GM18511 (cell line): ENCODE measurements around the gene SRSF2.
"Not testable (repeated sequence)": the region's sequence is repeated elsewhere in the genome, so short reads cannot be mapped to it uniquely, and the experiment has no call there.

Source experiments
- ATAC-seq: cut with Tn5 transposase; IDR thresholded peaks from one replicate; pipeline ENCODE4 v1.9.1; 2021; ENCODE audit warnings: mild to moderate bottlenecking, moderate library complexity; ENCODE audit not compliant: unreplicated experiment

Gene SRSF2

DNA sequence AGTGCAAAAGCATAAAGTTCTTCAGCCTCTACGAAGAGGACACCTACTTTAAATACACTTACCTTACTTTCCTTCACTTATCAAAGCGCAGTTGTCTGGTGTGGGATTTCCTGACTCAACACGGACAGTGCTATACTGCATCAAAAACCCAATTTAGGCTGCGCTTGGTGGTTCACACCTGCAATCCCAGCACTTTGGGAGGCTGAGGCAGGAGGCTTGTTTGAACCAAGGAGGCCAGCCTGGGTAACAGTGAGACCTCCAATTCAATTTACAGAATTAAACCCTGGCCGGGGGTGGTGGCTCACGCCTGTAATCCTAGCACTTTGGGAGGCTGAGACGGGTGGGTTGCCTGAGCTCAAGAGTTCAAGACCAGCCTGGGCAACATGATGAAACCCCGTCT, 14.9 kb downstream of the SRSF2 start:
- ATAC-seq, result no peak

DNA sequence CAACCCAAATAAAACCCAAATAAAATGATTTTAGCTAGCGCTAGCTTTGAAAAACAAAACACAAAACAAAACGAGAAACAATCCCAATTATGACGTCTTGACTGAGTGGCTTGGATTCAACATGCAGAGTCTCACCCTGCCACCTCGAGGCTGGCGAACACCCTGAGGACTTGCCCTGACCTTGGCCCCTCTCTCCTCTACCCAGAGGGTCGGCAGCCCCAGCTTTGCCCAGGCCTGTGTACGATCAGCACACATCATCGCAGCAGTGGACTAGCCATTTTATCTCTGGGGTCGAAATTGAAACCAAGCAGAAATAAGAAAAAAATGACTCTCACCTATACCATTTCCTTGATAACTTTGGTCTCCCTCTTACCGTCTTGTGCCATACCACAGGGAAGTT, 15.7 kb downstream of the SRSF2 start:
- ATAC-seq, result no peak

DNA sequence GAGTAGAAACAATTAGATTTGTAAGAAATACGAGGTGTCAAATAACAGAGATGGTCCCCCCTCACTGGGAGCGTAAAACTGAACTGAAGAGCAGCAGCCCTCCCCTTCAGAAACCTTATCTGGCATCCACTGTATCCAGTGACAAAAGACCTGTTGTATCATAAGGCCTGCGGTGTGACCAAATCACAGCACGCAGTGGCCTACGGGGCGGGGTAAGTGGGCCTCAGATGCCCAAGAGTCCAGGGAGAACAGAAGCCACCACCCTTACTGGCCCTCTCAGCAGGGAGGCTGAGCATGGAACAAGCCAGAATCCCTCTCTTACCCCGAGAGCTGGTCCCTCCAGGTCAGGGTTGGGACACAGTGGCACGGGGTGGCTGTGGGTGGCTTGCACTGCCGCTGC, 16.2 kb downstream of the SRSF2 start:
- no peak for ATAC-seq

DNA sequence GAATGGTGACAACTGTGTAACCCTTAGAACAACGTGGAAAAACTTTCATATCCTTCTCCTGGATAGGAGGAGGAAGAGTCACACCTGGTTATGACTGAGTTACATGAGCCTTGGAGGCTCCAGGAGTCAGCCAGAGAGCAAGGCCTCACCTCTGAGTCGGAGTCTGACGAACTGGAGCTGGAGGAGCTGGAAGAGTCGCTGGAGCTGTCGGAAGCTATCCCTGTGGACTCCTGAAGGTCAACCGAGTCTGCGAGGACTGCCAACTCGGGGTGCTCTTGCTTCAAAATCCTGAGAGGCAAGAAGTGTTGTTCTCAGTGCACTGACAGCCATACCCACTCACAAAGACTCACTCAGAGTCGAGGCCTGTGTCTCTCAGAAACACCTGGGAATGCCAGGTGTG, 16.9 kb downstream of the SRSF2 start:
- no peak for ATAC-seq

DNA sequence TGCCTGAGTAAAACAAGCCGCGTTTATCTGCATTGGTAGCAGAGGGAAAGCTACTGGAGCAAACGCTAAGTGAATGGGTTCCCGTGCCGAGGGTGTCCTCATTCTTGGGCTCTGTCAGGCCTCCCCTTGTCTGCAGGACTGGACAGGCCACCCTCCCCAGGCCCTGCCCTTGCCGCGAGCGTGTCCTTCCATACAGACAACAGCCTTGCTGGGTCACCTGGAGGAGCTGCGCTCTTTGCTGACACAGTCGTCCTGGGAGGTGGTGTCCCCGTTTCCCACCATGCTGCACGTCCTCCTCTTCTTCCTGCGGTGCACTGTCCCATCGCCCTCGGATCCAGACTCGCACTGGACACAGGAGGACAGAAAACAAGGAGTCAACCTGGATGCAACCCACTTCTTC, 18.6 kb downstream of the SRSF2 start:
- no peak for ATAC-seq

DNA sequence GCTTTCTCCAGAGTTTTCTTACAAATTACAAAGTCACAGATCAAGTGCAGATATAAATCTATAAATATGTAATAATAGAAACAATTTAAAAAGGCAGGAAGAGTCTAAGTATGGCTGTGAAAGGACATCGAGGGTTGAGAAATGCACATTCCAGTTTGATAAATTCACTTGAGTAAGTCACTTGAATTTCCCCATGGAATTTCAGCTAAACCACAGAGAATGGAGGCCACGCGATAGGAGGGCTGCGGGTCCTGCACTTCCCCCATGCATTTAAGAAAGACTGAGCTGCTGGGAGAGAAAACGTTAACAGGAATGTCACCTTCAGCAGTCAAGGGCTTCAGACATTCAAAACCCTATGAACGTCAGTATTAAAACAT, 20.3 kb downstream of the SRSF2 start:
- no peak for ATAC-seq

DNA sequence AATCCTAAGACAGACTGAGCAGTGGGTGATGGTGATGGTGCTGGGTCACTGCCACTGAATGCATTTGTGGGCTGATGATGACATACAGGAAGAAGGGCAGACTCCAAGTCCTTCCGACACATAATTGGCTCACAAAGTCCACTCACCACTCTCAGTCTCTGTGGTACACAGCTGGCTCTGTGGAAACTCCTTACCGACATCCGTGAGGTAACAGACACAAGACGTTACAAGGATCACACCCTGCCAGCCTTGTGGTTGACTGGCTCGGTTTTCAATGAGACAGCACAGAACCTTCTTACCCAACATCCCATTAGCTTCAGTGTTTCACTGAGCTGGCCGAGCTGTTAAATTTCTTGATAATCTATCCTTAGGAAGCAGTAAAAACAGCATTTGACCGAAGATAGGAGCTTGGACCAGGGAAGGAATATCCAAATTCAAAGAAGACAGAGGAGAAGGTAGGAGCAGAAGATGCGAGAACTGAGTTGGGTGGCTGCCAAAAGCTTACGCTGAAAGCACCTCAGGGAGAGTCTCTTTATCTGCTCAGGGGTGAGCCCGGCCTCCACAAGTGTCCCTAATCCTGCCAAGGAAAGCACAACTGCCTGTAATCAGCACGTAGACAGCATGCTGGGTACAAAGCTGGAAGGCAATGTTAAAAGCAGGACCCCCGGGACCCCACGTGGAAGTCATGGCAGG, 20.8 kb downstream of the SRSF2 start:
- ATAC-seq, result no peak

DNA sequence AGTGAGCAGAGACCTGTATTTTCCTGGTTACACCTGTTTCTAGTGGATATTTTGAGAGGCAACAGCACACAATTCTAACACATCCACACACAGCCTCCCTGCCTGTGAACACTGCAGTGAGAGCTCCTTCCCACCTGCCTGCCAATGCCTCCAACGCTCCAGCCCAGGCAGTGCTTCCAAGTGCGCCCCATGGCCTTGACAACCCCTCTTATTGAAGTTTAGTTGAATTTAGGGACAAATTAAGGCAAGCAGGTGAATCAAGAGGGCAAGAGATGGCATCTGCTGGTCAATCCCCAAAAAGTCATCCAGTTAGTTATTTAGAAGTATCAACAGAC, 21.7 kb downstream of the SRSF2 start:
- ATAC-seq, result no peak

DNA sequence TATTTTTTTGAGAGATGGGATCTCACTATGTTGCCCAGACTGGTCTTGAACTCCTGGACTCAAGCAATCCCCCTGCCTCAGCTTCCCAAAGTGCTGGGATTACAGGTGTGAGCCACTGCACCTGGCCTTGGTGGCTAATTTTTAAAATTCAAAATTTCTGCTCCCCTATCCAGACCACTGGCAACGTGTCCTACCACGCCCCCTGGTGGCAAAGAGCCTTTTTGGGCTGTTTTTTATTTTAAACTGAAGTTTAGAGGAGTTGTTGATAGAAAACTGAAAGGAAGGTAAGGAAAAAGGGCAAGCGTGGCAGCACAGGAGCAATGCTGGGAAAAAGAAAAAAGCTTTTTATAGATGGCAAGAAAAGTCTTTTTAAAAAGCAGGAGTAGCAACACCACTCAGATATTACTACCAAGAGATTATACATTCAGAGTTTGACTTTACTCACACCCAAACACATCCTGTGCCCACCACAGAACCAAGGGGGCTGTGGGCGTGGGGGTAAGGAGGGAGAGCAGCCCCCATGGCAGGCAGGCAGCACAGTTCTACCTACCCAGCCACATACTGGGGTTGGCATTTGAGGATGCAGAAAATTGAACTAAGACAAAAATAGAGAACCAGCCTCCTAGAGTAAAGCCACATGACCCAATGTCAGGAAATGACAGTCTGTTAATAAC, 22.2 kb downstream of the SRSF2 start:
- ATAC-seq, result no peak

DNA sequence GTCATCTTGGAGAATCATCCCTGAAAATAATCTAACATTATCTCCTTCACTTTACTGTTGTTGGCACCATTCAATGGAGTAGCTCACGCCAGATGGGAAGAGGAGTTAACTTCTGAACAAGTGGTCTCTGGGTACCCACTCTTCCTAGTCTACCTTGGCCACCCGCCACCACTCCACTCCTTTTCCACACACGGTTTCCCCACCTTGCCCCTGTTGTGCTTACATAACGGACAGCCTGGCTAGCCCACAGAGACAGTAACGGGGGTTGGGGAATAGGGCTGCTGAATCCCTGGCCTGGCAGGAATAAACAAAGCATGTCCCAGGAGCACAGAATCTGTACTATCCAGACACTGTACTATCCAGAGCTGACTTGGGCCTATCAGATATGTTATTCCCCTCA, 22.8 kb downstream of the SRSF2 start:
- ATAC-seq, result no peak

DNA sequence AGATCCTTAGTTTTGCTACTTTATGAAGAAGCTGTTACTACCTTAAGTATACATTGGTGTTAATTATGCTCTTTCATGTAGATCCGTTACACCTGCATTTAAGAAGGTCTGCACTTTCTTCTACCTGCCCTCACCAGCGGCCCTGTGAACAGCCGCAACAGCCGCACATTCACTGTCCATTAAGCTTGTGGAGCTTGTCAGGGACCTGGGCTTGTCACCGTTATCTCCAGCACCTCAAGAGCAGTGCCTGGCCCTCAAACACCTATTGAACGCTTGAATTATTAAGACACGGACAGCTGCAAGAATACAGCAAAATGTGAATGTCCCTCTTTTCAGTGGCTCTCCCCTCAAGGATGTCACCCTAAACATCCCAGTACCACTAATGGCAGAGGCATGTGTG, 23.4 kb downstream of the SRSF2 start:
- no peak for ATAC-seq

DNA sequence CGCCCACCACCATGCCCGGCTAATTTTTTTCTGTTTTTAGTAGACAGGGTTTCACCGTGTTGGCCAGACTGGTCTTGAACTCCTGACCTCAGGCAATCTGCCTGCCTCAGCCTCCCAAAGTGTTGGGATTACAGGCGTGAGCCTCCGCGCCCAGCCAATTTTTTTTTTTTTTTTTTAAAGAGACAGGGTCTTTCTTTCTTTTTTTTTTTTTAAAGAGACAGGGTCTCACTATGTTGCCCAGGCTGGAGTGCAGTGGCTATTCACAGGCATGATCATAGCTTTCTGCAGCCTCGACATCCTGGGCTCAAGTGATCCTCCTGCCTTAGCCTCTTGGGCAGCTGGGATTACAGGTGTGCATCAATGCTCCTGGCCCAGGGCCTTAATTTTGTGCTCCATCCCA, 24.8 kb downstream of the SRSF2 start:
- not testable (repeated sequence) for ATAC-seq

DNA sequence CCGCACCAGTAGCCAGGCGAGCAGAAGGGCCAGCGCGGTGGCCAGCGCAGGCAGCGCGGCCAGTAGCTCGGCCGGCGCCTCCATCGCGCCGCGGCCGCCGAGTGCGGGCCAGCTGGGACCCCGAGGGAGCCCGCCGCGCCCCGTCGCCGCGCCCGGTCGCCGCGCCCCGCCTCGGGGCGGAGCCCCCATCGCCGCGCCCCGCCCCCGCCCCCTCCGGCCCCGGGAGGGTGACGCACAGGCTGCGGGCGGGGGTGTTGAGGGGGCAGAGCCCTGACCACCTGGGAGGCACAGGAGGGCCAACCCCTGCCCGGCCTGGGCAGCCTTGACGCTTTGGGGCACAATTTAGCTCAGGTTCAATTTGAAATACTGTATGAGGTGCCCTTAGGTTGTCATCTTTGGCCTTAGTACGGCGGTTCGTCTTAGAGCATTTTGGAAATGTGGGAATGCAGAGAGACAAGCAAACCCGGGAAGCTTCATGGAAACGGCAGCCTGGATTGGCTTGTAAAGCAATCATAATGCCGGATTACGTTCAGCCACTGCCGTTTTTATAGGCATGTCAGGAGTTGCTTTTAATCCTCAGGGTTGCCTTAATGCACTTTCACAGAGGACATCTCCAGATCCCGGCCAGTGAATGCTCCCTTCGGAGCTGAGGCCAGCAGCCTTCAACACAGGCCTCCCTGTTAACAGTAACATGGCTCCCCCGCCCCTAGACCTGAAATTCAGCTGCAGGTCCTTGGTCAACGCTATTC, 26.1 kb downstream of the SRSF2 start, which contains the start of gene MXRA7:
Gene MXRA7 (minus strand): TSS at position 103 of the 749 bp plus-strand sequence. CDS start 19 bp downstream, at position 84.
- no peak for ATAC-seq

DNA sequence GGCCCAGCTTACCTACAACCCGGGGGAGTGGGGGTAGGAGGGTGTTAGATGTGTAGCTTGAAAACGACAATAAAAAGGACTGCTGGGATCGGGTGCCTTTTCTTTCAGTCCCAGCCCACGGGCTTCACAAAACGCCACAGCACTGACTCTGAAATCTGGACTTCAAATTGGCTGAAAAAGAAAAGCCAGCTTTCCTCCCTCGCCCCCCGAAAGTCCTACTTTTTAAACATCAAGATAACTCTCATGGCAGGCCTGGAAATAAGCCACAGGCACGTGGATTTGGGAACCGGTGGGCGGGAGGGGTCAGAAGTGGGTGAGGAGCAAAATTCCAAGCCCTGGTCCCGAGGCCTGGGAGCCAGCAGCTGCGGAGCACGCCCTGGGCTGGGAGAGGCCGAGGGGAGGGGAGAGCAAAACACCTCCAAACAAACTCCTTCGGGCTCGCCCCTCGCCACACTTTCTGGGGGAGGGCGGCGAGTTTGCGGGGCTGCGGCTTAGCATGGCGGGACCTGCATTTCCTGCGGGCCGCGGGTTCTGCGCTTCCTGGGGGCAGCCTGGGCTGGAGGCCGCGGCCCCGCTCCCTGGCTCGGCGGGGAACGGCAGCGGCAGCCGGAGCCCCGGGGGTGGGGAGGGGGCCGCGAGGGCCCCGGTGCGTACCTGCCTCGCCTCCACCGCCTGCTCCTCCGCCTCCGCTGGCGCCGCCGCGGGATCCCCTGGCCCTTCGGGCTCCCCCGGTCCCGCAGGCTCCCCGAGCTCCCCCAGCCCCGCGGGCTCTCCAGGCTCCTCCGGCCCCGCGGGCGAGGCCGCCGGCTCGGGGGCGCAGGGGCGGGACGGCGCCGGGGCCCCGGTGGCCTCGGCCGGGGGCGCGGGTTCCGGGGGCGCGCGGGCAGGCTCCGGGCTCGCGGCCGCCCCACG, 26.9 kb downstream of the SRSF2 start:
- not testable (repeated sequence) for ATAC-seq

DNA sequence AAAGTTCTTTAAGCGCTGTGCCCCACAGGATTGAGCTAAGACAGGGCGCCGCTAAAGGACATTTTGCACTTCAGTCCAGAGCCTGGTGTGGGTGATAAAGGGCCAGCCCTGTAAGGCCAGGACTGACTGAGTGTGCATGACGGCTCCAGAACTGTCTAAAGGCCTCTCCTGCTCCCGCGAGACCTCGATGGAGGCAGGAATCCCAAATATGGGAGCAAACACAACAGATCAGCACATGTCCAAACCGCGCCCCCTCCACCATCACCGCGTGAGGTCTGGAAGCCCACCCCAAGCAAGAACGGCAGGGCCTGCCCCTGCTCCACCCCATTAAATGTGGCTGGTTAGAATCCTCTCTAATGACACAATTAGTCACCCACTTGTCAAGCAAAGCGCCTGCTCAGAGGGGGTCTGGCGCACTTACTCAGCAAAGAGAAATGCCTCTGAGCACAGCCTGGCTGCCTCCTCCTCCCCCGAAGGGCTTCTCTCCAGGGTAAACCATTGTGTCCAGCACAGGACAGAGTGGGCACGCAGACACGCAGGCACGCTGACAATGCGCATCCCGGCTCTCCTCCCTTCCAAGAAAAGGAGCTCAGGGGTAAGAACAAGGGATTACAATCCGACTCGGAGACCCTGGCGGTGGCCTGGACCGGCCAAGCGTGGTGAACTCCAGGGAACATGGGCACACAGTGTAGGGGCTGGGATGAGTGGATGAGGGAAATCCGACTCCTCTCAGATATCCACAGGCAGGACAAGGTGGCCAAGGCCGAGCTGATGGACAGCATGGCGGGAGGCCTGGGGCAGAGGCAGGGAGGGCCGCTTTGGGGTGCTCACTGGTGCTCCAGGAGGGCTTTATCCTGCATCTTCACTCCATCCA, 27.8 kb downstream of the SRSF2 start:
- no peak for ATAC-seq

DNA sequence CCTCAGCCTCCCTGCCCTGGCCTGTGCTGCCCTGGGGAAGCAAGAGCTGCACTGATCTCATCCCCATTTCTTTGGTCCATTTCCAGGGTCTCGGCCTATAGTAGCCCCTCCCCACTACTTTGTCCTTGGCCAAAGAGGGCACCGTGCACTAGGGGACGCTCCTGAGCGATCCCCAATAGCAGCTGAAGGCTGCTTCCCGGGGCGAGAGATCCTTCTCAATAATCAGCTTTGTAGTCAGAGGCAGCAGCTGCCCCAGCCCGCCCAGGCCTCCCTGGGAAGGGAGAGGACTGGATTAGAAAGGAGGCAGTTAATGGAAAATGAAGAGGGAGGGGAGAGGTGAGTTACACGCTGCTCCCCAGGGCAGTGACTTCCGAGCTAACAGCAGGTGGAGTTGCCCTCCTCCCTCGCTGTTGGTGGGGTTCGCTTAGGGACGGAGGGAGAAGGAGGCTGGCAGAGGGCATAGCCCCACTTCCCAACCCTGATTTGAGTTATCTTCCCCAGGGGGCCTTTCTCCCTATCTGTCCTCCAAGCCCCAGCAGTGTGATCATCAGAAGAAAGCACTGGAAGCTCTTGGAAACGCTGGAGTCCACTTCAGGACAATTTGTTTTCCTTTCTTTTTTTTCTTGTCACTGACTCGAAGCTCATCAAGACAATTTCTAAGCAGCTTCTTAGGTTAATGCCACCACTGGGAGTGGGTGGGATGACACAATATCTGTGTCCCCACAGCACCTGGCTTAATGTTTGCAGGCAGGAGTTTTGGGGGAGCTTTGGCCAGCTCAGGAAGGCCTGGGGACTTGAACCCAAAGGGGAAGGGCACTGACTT, 28.9 kb downstream of the SRSF2 start:
- ATAC-seq, result no peak

DNA sequence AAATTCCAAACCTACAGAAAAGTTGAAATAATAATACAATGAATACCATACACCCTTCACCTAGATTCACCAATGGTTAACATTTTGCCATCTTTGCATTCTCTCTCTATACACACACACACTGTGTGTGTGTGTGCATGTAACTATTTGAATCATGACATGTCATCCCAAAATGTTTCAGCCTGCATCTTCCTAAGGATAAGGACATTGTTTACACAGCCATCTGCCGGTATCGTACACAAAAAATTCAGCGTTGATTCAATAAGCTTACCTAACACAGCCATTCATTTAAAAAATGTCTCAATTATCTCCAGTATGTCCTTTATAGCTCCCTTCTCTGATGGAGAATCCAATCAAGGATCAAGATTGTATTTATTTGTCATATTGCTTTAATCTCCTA, 30.3 kb downstream of the SRSF2 start:
- no peak for ATAC-seq

DNA sequence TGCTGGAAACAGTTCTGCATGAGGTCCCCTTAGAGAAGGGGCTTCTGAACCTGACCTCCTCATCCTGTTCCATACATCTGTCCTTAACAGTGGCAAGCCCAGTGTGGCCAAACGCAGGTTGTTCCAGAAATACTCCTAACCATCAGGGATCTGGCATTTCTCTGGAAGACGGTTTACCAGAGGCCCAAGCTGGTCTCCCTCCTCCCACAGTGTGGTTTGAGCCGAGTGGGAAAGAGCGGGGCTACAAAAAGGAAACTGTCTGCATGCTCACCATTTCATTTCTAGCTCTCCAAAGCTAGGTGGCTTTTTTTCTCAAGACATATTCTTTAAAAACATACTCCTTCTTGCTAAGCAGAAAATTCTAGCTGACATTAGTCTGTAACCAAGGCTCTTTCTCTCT, 32.3 kb downstream of the SRSF2 start:
- ATAC-seq, result no peak

DNA sequence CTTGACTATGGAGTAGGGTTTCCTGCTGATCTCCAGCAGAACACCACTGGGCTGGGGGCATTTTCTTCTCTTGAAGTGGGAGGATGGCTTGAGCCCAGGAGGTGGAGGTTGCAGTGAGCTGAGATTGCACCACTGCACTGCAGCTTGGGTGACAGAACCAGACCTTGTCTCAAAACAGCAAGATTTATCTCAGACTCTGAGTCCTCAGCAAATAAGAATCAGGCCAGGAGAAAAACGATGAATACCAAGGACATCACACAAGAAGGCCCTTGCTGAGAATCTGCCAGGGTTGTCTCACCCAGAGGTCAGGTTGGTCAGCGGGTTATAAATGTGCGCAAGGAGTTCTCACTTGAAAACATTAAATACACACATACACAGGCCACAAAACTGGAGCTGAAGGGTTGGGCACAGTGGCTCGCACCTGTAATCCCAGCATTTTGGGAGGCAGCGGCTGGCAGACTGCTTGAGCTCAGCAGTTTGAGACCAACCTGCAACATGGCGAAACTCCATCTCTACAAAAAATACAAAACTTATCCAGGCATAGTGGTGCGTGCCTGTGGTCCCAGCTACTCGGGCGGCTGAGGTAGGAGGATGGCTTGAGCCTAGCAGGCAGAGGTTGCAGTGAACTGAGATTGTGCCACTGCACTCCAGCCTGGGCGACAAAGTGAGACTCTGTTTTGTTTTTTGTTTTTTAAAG, 34.0 kb downstream of the SRSF2 start:
- no peak for ATAC-seq
